Measurements from ENCODE around the gene ABCC6.
"Not testable (repeated sequence)": the region's sequence is repeated elsewhere in the genome, so short reads cannot be mapped to it uniquely, and the experiment has no call there.

- TF ChIP-seq CTCF (IDR thresholded peaks at IDR 0.05); EZH2 (IDR thresholded peaks at IDR 0.05; ENCODE audit: borderline replicate concordance, insufficient read depth, low read depth, low read length, poor library complexity, severe bottlenecking): not testable (repeated sequence)
Measured at GRCh38 chr16:16237738-16238137, 14.4 kb upstream of the ABCC6 start.
